HG02840 (cell line): ENCODE data around the gene RPS6KA5.
A peak's percentile ranks its signal among the peaks of the same experiment; 100 is the strongest.

Experiments used
- ATAC-seq: cut with Tn5 transposase; IDR thresholded peaks from one replicate; pipeline ENCODE4 v1.9.1; 2021; ENCODE audit warnings: mild to moderate bottlenecking, moderate library complexity, moderate number of reproducible peaks; ENCODE audit not compliant: unreplicated experiment, low FRiP score

RPS6KA5 gene

DNA sequence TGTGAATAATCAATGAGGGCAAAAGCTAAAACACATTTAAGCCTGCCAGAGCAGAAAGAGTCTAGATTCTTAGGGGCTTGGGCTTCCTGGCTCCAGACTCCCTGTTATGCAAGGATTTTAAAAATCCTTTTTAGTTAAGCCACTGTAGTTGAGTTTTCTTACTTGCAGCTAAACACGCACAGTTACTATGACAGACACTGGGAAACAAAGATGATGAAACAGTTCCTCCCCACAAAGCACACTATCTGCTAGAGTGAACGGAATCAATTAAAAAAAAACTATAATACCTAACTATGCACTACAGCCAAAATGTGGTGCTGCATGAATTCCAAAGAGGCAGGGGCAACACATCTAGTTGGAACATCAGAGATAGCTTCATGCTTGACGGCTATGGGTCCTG is 28.2 kb downstream of the RPS6KA5 start:
- ATAC-seq, result no peak

DNA sequence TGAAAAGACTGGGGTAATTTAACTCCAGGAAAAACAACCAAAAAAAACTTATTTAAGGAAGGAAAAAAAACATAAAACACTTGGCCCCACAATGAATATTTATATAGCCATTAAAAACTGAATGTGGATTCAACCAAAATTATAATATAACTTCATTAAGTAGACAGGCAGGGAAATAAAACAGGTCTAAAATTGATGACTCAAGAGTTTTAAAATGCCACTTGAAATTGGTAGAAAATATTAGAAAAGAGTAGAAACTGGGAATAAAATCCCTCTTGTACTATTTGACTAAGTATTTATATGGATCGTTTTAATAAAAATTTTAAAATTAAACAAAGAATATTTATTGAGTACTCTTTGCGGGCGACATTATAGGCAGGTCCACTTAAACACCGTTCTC is 28.8 kb downstream of the RPS6KA5 start:
- no peak for ATAC-seq

DNA sequence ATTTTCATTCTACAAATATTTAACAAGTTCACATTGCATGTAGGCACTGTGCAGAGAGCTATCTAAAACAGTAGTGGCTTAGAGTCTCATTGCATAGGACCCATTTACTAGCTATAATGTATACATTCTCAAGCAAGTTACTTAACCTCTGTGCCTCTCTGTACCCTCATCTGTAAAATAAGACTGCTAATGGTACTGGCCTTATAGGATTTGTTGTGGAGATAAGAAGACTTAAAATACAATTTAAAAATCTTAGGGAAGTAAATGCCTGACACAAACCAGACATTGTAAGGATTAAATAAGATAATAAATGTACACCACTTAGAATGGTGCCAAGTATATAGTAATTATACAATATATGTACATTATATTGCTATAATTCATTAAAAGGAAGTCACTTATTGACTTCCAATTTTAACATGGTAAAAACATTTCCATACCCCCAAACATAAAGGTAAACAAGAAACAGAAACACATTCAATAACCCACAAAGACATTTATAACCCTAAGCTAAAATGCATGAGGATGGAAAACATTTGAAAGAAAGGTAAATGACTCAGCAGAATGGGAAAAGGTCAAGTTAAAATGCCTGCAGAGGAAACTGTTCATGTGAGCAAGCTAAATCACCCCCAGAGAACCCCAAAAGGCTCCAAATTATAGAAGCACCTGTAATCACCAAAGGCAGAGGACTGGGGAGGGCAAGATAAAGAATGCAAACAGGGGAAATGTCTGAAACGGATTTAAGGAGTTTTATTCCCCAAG is 30.8 kb downstream of the RPS6KA5 start:
- no peak for ATAC-seq

DNA sequence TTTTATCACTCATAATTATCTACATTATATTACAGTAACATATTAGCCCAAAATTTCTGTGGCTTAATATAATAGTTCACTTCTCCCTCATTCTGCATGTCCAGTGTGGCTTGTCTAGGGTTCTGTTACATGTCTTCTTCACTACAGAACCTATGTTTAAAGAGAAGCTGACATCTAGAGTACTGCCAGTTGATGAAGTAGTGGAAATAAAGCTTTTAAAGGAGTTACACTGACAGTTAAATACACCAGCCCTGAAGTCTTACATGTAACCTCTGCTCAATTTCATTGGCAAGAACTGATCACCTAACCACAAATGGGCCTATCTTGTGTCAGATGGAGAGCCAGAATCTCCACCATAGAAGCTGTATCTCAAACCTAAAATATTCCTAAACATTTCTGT is 32.9 kb downstream of the RPS6KA5 start:
- ATAC-seq, result no peak

DNA sequence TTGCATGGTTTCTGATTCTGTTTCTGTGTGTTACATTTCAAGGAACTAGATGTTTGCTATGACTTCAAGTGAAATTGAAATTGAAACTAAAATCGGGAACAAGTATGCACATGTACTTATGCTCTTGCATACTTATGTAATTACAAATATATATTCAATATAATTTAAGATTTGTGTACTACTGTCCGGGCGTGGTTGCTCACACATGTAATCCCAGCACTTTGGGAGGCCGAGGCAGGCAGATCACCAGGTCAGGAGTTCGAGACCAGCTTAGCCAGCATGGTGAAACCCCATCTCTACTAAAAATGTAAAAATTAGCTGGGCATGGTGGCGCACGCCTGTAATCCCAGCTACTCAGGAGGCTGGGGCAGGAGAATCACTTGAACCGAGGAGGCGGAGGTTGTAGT is 37.8 kb downstream of the RPS6KA5 start:
- ATAC-seq, result peak; percentile 83

DNA sequence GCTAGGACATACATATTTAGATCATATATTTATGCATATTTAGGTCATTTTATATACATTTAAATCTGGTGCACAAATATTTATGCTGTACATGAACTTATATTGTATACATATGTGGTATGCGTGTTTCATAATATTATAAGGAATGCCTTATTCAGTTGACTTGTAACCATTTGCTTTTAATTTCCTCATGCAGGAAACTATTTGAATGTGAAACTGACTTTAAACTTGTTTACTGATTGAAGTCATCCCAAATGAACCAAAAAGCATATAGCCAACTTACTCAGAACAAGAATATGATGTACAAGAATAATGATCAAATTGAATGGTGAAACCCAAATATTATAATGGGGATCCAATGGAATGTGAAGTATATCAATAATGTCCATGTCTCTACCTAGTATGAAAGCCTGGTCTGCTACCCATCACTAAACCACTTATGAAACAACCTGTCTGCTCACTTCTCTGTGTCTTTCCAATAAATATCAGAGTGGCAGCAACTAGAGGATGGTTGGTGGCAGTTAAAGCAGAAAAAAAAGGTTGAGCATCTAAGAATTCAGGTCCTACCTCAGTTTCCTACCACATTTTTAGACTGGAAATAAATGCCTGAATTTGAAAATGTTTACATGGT is 38.3 kb downstream of the RPS6KA5 start:
- peak; percentile 28 for ATAC-seq

DNA sequence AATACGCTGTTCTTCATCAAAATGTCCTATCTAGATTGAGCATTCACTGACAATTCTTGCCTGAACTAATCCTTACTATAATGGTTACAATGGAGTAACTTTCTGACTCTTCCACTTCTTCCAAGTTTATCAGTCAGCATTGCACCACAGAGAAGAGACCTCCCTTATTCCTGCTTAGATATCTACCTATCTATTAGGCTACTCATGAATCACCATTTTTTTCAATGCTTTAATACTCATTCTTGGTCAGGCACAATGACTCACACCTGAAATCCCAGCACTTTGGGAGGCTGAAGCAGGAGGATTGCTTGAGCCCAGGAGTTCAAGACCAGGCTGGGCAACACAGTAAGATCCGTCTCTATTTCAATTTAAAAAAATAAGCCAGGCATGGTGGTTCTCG is 39.3 kb downstream of the RPS6KA5 start:
- ATAC-seq, result no peak

DNA sequence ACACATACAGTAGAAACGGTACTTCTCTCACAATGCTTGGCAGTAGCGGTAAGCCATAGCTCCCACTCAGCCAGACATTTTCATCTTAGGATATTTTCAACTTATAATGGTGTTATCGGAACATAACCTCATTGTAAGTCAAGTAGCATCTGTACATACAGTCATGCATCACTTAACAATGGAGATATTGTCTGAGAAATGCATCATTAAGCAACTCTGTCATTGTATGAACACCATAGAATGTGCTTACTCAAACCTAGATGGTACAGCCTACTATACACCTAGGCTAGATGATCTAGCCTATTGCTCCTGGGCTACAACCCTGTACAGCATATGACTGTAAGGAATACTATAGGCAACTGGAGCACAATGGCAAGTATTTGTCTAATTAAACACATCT is 40.8 kb downstream of the RPS6KA5 start:
- ATAC-seq, result no peak

DNA sequence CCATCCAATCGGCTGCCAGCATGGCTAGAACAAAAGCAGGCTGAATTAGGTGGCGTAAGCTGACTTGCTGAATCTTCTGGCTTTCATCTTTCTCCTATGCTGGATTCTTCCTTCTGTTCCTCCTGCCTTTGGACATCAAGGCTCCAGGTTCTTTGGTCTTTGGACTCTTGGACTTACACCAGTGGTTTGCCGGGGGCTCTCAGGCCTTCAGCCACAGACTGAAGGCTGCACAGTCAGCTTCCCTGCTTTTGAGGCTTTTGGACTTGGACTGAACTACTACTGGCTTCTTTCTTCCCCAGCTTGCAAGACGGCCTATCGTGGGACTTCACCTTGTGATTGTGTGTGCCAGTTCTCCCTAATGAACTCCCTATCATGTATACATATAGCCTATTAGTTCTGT is 42.0 kb downstream of the RPS6KA5 start:
- ATAC-seq, result no peak

DNA sequence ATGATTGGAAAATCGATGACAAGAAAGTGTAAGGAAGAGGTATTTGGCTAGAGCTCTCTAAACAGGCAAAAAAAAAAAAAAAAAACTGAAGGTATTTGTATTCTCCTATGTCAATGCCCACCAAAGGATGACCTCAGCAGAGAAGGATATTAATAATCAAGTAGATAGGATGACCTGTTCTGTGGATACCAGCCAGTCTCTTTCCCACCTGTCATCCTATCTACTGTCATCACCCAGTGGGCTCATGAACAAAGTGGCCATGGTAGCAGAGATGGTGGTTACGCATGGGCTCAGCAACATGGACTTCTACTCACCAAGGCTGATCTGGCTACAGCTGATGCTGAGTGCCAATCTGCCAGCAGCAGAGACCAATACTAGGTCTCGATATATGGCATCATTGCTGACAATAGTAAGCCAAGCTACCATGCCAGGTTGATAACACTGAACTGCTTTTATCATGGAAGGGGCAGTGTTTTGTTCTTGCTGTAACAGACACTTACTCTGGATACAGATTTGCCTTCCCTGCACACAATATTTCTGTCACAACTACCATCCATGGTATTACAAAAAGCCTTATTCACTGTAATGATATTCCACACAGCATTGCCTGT is 43.5 kb downstream of the RPS6KA5 start:
- no peak for ATAC-seq

DNA sequence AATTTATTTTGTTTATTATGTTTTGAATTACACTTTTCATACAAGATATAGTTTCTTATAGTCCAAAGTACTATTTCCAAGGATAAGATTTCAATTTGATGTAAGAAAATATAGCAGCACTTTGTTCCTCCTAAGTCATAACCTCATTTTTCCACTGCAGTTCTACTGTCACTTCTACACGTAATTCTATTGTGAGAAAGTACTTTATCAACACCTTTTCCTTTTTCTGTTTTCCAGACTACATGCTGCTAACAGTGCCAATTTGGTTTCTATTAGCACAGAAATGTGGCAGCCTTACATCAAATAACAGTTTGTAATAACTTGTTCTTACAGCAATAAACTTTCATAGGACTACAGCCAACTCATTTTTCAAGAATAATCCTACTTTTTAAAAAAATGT is 45.0 kb downstream of the RPS6KA5 start:
- ATAC-seq, result no peak

DNA sequence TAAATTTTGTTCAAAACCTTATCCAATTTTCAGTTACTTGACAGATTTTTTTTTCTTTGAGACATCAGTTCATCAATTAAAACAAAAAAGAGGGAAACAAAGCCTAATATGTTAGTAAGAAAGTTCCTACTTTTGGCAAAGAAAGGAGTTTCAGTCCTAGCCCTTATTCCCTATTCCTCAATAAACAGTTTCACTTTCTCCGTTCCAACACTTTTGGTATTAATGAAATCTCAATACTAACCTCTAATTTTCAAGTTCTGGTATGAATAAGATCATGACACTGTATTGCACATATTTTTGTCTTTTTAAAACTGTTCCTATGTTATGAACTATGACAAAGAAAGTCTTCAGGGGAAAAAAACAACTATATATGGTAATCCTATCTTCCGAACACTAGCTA is 48.4 kb downstream of the RPS6KA5 start:
- no peak for ATAC-seq

DNA sequence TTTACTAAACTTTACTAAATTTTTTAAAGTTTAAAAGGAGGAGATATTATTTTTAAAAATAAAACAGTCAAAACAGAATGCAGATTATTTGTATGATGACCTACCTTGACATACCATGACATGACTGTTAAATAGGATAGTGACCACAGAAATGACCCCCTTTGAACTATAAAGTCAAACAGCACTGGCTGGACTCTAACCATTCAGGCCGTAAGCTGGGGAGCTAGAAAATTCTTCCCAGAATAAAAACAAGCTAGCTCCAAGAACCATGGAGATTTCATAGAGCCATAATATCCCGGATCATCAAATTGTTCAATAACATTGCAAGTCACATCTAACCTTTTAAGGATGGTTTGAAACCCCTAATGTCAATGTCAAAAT is 50.3 kb downstream of the RPS6KA5 start:
- no peak for ATAC-seq

DNA sequence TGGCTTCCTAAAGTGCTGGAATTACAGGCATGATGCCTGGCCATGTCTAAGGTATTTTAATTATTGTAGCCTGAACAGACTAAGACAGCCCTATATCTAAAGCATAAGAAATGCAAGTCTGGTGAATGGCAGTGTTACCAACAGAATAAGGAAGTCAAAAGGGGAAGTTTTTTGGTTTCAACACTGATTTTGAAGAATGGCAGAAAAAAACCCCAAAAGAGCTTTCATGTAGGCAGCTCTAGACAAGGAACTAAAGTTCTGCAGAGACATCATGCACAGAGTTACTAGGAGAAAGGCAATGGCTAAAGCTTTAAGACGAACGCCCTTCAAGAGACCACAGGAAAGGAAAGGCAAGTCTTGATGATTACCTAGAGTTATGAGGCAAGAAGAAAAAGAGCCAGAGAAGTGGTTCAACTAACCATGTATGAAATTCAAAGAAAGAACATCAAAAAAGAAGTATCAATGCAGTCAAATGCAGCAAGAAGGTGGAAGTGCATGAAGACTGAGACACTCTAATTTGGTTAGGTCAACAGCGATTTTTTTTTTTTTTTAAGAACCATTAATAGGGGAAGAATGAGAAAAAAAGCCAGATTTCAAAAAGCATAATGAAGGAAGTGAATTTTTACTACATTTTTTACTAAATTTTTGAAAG is 50.8 kb downstream of the RPS6KA5 start:
- peak; percentile 83 for ATAC-seq

DNA sequence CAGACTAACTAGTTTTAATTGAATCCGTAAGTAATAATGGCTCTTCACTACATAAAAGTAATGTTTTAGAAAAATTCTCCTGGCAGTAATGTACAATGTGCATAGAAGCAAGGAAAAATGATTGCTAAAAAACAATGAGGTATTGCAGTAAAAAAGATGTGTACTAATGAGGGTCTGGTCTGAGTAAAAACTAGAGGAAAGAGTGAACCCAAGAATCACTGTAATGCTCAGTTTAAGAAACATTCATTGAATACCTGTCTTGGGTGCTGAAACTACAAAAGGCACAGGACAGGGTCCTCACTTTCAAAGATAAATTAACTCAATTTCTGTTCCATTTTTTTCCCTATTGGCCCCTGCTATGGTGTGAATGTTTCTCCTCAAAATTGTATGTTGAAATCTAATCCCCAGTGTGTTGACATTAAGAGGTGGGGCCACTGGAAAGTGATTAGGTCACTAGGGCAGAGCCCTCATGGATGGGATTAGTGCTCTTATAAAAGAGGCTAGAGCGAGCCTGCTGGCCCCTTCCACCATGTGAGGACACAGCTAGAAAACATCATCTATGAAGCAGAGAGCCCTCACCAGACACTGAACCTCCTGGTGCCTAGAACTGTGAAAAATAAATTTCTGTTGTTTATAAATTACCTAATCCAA is 51.6 kb downstream of the RPS6KA5 start:
- ATAC-seq, result no peak

DNA sequence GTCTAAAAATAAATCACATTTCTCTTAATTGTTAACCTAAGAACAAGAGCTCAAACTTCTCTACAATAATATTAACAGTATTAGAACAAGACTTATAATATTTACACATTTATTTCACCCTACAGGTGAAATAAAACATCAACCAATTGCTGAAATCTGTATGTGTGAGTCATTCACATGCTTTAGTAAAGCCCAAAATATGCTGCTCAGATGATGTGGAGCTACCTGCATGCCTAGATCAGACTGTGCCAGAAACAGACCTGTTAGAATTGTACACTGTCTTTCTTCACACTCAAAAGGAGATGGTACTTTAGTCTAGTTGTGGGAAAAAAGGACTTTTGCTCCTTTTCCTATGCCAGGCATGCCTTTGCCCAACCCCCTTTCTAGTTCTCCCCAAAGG is 54.7 kb downstream of the RPS6KA5 start:
- no peak for ATAC-seq

DNA sequence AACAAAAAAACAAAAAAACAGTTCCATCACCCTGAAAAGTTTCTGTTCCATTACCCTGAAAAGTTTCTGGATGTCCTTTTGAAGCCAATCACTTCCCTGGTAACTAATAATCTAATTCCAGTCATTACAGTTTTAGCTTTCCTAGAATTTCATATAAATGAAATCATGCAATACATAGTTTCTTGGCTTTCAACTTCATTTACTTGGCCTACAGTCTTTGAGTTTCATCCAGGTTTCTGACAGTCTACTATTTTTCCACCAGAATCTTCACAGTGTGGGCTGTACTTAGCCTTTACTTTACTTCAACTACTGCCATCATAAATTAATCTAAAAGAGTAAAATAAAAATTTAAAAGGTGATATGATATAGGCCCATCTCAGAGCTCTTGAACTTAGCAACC is 55.5 kb downstream of the RPS6KA5 start:
- no peak for ATAC-seq

DNA sequence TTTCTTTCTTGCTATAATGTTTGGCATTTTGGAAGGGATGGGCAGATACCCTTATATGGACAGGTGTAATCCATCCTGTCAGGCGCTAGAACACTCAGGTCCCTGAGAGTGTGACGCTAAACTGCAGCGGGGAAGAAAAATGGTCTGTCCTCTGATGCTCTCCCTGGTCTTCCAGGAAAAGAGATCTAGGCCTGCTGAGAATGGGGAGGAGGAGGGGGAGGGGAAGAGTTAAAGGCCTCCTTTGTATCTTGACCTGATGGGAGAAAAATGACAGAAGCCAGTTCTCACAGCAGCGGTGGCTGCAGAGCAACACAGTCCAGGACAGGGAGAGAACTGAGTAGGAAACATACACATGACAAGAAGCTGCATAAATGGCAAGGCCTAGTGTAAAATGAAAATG is 61.1 kb downstream of the RPS6KA5 start:
- ATAC-seq, result no peak

DNA sequence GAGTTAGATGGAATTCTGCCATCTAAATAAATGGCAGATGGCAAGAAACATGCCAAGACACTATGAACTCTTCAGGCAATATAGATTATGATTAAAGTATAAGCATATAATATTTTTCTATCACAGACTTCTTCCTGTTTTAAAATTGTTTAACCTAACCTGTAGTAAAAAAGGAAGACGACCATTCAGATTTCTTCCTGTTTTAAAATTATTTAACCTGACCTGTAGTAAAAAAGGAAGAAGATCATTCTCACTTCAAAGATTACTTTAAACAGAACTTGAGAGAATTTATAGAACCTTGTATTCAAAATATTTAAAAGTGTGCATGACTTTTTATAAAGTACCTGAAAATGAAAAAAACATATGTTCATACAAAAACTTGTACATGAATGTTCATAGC is 63.5 kb downstream of the RPS6KA5 start:
- no peak for ATAC-seq

DNA sequence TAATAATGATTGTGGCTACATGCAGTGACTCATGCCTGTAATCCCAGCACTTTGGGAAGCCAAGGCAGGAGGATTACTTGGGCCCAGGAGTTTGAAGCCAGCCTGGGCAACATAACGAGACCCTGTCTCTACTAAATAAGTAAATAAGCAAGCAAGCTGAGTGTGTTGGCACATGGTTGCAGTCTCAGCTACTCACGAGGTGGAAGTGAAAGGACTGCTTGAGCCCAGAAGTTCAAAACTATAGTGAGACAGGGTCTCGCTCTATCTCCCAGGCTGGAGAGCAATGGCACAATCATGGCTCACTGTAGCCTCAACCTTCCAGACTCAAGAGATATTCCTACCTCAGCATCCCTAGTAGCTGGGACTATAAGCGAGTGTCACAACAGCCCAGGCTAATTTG is 64.7 kb downstream of the RPS6KA5 start:
- ATAC-seq, result no peak

DNA sequence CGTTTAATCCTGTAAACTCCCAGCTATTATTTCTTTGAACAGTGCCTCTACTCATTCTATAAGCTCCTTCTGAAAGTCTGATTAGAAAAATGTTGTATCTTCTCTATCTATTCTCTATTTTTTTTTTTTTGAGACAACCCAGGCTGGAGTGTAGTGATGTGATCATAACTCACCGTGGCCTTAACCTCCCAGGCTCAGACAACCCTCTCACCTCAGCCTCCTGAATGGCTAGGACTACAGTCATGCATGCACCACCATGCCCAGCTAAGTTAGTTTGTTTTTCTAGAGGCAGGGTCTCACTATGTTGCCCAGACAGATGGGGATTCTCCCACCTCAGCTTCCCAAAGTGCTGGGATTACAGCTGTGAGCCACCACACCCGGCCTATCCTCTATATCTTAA is 66.6 kb downstream of the RPS6KA5 start:
- ATAC-seq, result no peak
